Trophoblast cell (in vitro differentiated cells and primary cell): ENCODE measurements around the gene PIGR.

Experiments used
- DNase-seq, 2 donors: peaks; one replicate each; pipeline ENCODE4 v3.0.0-alpha.2; 2016
- H2AFZ ChIP-seq: 2 replicates; pipeline ENCODE4 v1.6.1; 2013; ENCODE audit warnings: low read length, moderate library complexity, mild to moderate bottlenecking; ENCODE audit not compliant: insufficient read depth, poor library complexity
- H2AK5ac ChIP-seq: 2 replicates; pipeline ENCODE4 v1.6.1; 2013; ENCODE audit warnings: mild to moderate bottlenecking, low read length
- H2BK120ac ChIP-seq: 2 replicates; pipeline ENCODE4 v1.6.1; 2013; ENCODE audit warnings: low read length, mild to moderate bottlenecking, moderate library complexity; ENCODE audit not compliant: insufficient read depth, poor library complexity
- H2BK12ac ChIP-seq: 2 replicates; pipeline ENCODE4 v1.6.1; 2013; ENCODE audit warnings: mild to moderate bottlenecking, low read length, moderate library complexity
- H2BK5ac ChIP-seq: 2 replicates; pipeline ENCODE4 v1.6.1; 2013; ENCODE audit warnings: low read length, low read depth, moderate library complexity, mild to moderate bottlenecking; ENCODE audit not compliant: poor library complexity
- H3K14ac ChIP-seq: 2 replicates; pipeline ENCODE4 v1.6.1; 2013; ENCODE audit warnings: mild to moderate bottlenecking, low read length
- H3K18ac ChIP-seq: 2 replicates; pipeline ENCODE4 v1.6.1; 2013; ENCODE audit warnings: mild to moderate bottlenecking, low read length
- H3K23ac ChIP-seq: 2 replicates; pipeline ENCODE4 v1.6.1; 2013; ENCODE audit warnings: low read length
- H3K27ac ChIP-seq: 2 replicates; pipeline ENCODE4 v1.5.1; 2013; ENCODE audit warnings: low read depth, mild to moderate bottlenecking, inconsistent platforms, low read length, moderate library complexity
- H3K27me3 ChIP-seq: 2 replicates; pipeline ENCODE4 v1.6.1; 2013; ENCODE audit warnings: inconsistent platforms, mild to moderate bottlenecking, low read length, moderate library complexity; ENCODE audit not compliant: insufficient read depth
- H3K36me3 ChIP-seq, 2 experiments: 1 replicate in 1 of 2; 2 replicates in 1 of 2; pipeline ENCODE4 v1.6.1; 2013; ENCODE audit warnings: low read length in 2 of 2, mild to moderate bottlenecking in 2 of 2, moderate library complexity in 1 of 2; ENCODE audit not compliant: insufficient read depth in 2 of 2, control insufficient read depth in 1 of 2
- H3K4ac ChIP-seq: 2 replicates; pipeline ENCODE4 v1.6.1; 2013; ENCODE audit warnings: low read depth, mild to moderate bottlenecking, low read length, moderate library complexity
- H3K4me1 ChIP-seq, 2 experiments: 1 replicate in 1 of 2; 2 replicates in 1 of 2; pipeline ENCODE4 v1.6.1; 2013; ENCODE audit warnings: low read length in 2 of 2, mild to moderate bottlenecking in 2 of 2, moderate library complexity in 1 of 2; ENCODE audit not compliant: insufficient read depth in 2 of 2, control insufficient read depth in 1 of 2
- H3K4me2 ChIP-seq: 2 replicates; pipeline ENCODE4 v1.6.1; 2013; ENCODE audit warnings: inconsistent platforms, mild to moderate bottlenecking, low read length, moderate library complexity
- H3K4me3 ChIP-seq: 2 replicates; pipeline ENCODE4 v1.5.1; 2013; ENCODE audit warnings: mild to moderate bottlenecking, low read depth, low read length, inconsistent platforms
- H3K79me1 ChIP-seq: one replicate; pipeline ENCODE4 v1.6.1; 2013; ENCODE audit warnings: low read length
- H3K79me2 ChIP-seq: 2 replicates; pipeline ENCODE4 v1.6.1; 2013; ENCODE audit warnings: low read length, mild to moderate bottlenecking; ENCODE audit not compliant: control insufficient read depth, insufficient read depth, poor library complexity
- H3K9ac ChIP-seq: 2 replicates; pipeline ENCODE4 v1.6.1; 2013; ENCODE audit warnings: mild to moderate bottlenecking, low read length
- H3K9me3 ChIP-seq: 2 replicates; pipeline ENCODE4 v1.6.1; 2013; ENCODE audit warnings: low read depth, mild to moderate bottlenecking, control low read depth, inconsistent platforms, low read length; ENCODE audit not compliant: insufficient read depth
- H4K12ac ChIP-seq: 2 replicates; pipeline ENCODE4 v1.6.1; 2013; ENCODE audit warnings: low read depth, mild to moderate bottlenecking, low read length, moderate library complexity
- H4K8ac ChIP-seq: 2 replicates; pipeline ENCODE4 v1.6.1; 2013; ENCODE audit warnings: low read depth, mild to moderate bottlenecking, low read length, moderate library complexity
- H4K91ac ChIP-seq: one replicate; pipeline ENCODE4 v1.6.1; 2013; ENCODE audit warnings: low read depth, mild to moderate bottlenecking, low read length, moderate library complexity
- WGBS: extraction: QIAGEN DNeasy Blood & Tissue Kit; methylation state at CpG from one replicate; pipeline ENCODE4 v1.1.7; 2013; ENCODE audit warnings: missing lambda C conversion rate; ENCODE audit not compliant: insufficient read length, insufficient coverage; ENCODE audit errors: extremely low coverage; 5-methylcytosine and 5-hydroxymethylcytosine counted together

PIGR gene

DNA sequence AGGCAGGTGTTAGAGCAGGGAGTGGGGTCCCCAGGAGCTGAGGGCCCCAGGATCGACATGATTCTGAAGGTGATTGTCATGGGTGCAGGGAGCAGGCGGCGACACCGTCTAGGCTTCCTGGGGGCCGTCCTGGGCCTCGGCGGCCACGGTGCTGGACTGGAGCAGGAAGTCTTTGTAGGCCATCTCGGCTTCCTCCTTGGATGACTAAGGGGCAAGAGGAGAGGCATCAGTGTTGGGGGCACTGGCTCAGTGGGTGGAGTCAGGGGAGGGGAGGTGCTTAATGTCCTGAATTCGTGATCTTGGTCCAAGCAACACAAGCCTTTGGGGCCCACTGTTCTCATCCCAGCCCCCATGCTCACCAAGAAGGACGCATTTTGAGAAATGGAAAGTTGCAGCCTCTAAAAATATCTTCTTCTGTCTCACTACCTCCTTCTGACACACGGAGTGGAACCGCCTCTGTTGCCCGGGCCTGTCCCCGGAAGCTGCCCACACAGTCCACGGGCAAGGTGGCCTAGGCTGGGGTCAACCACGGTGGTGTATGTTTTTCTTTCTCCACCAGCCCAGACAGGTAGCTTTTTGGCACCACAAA is 16.0 kb downstream of the PIGR start:
- Histone ChIP-seq H2AK5ac (no peak overlapping the region), H3K14ac (no peak overlapping the region), H3K4ac (no peak overlapping the region), H2AFZ (no peak overlapping the region), H3K18ac (no peak overlapping the region), H2BK120ac (no peak overlapping the region), H3K27ac (no peak overlapping the region), H4K8ac (no peak overlapping the region), H3K4me2 (no peak overlapping the region), H3K9ac (no peak overlapping the region), H4K91ac (no peak overlapping the region), H3K4me1 (no peaks in the 10 kb centered on the region), H2BK5ac (no peak overlapping the region), H2BK12ac (no peak overlapping the region), H3K79me2 (no peaks in the 10 kb centered on the region), H3K23ac (no peak overlapping the region), H4K12ac (no peak overlapping the region), H3K4me3 (no peak overlapping the region), H3K27me3 (no peaks in the 10 kb centered on the region), H3K36me3 (no peaks in the 10 kb centered on the region), H3K79me1 (no peaks in the 10 kb centered on the region), H3K9me3 (no peaks in the 10 kb centered on the region)
- DNase-seq = no peak
- WGBS = no CpG with 5 or more reads among the region's 17 CpGs

DNA sequence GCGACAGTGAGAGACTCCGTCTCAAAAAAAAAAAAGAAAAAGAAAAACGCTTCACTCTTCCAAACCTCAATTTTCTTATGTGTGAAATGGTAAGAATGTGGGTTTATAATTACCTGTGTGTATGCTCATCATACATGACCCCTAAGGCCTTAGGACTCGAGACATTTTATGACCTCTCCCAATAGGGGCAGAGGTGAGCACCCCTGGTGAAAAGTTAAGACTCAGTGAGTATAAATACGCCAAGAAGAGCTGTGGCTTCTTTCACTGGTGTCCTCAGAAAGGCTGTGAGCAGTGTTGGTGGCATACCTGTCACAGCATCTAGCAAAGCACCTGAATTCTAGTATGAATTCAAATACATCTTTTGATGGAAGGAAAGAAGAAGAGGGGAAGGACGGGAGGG is 16.7 kb downstream of the PIGR start:
- Histone ChIP-seq H3K27ac (no peak overlapping the region), H3K18ac (no peak overlapping the region), H2BK120ac (no peak overlapping the region), H4K8ac (no peak overlapping the region), H3K23ac (no peak overlapping the region), H2AFZ (no peak overlapping the region), H3K4me2 (no peak overlapping the region), H2BK5ac (no peak overlapping the region), H3K9me3 (peaks cover 1% of the 10 kb centered on the region), H3K79me1 (no peaks in the 10 kb centered on the region), H3K4me1 (no peaks in the 10 kb centered on the region), H3K36me3 (no peaks in the 10 kb centered on the region), H3K4me3 (no peak overlapping the region), H3K4ac (no peak overlapping the region), H4K12ac (no peak overlapping the region), H2AK5ac (no peak overlapping the region), H3K9ac (no peak overlapping the region), H3K79me2 (no peaks in the 10 kb centered on the region), H3K14ac (no peak overlapping the region), H4K91ac (no peak overlapping the region), H3K27me3 (no peaks in the 10 kb centered on the region), H2BK12ac (no peak overlapping the region)
- DNase-seq = no peak
- no CpG with 5 or more reads among the region's 6 CpGs for WGBS

DNA sequence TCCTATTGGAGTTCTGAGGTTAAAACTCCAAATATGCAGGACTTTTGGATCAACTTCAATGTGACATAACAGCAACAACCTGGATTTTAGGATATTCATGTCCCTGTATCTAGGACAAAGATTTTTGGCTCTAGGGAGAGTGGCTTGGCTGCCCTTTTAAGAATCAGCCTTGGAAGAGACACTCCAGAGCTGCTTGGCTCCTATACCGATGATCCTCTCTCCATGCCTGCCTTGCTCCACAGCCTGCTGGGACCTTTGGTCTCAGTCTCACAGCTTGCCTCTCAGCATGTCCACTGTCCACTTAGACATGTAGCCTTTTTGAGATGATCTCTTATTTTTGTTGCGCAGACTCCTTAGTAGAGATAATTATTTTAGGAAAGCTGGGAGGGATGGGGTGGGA is 20.0 kb downstream of the PIGR start:
- no peak overlapping the region for H3K18ac ChIP-seq
- H3K36me3 ChIP-seq = no peaks in the 10 kb centered on the region
- no peak overlapping the region for H3K23ac ChIP-seq
- H3K14ac ChIP-seq = no peak overlapping the region
- H2BK120ac ChIP-seq = no peak overlapping the region
- H3K9ac ChIP-seq = no peak overlapping the region
- no peak overlapping the region for H2BK5ac ChIP-seq
- H3K79me2 ChIP-seq = no peaks in the 10 kb centered on the region
- H2AK5ac ChIP-seq = no peak overlapping the region
- H4K8ac ChIP-seq = no peak overlapping the region
- no peaks in the 10 kb centered on the region for H3K79me1 ChIP-seq
- no peak overlapping the region for H2BK12ac ChIP-seq
- peaks cover 10% of the 10 kb centered on the region for H3K9me3 ChIP-seq
- H3K27ac ChIP-seq = no peak overlapping the region
- H3K4ac ChIP-seq = no peak overlapping the region
- DNase-seq = no peak
- no peak overlapping the region for H4K12ac ChIP-seq
- H3K4me3 ChIP-seq = no peak overlapping the region
- H3K4me1 ChIP-seq = no peaks in the 10 kb centered on the region
- H4K91ac ChIP-seq = no peak overlapping the region
- no CpG with 5 or more reads among the region's 2 CpGs for WGBS
- H2AFZ ChIP-seq = no peak overlapping the region
- H3K27me3 ChIP-seq = no peaks in the 10 kb centered on the region
- H3K4me2 ChIP-seq = no peak overlapping the region

DNA sequence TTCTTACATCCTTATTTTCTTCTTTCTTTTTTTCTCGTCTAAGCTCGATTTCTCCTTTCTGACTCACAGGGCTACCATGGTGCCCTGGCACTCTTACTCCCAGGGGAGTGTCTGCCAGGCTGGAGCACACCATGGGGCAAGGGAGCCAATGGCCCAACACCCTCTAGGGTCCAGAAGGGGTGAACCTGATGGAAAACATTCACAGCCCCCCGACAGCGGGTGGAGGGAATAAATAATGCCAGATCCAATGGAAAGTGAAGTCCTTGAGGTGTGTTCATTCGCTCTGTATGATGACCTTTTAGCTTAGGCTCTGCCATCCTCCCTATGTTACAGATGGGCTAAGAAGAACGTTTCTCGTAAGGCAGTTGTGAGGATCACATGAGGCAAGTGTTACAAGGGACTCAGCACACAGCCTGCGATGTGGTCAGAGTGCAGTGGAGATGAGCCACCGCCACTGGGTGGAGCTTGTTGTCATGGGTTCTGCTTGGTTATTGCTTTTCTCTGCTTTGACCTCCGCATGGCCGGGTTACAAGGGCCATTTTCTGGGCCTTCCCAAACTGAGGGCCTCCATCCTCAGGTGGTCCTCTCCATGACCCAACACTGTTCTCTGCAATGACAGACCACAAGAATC is 21.0 kb downstream of the PIGR start:
- H2BK120ac ChIP-seq = no peak overlapping the region
- H3K4me1 ChIP-seq = no peaks in the 10 kb centered on the region
- no peak overlapping the region for H3K27ac ChIP-seq
- no peak overlapping the region for H4K12ac ChIP-seq
- no peak overlapping the region for H3K4me2 ChIP-seq
- peak in 1 of 2 donors; percentile 44 for DNase-seq
- no peak overlapping the region for H2AFZ ChIP-seq
- H2BK5ac ChIP-seq = no peak overlapping the region
- H3K9ac ChIP-seq = no peak overlapping the region
- H4K8ac ChIP-seq = no peak overlapping the region
- H4K91ac ChIP-seq = no peak overlapping the region
- no peaks in the 10 kb centered on the region for H3K79me1 ChIP-seq
- H3K18ac ChIP-seq = no peak overlapping the region
- no peak overlapping the region for H2BK12ac ChIP-seq
- H3K36me3 ChIP-seq = no peaks in the 10 kb centered on the region
- peaks cover 10% of the 10 kb centered on the region for H3K9me3 ChIP-seq
- H3K14ac ChIP-seq = no peak overlapping the region
- H3K4ac ChIP-seq = no peak overlapping the region
- no peak overlapping the region for H3K23ac ChIP-seq
- no CpG with 5 or more reads among the region's 11 CpGs for WGBS
- no peak overlapping the region for H2AK5ac ChIP-seq
- no peak overlapping the region for H3K4me3 ChIP-seq
- H3K79me2 ChIP-seq = no peaks in the 10 kb centered on the region
- no peaks in the 10 kb centered on the region for H3K27me3 ChIP-seq
